K562 (cell line): Measurements from ENCODE around the gene ASXL2. TPM values are rescaled to one million over a fixed set of nuclear protein-coding genes. Genes with fewer than 3 reads are reported as not detected.
A peak's percentile ranks its signal among the peaks of the same experiment; 100 is the strongest.

ENCODE experiments used
- BRD4 ChIP-seq: fragments of 200-600 bp; sonication (generic); IDR thresholded peaks from 2 replicates; pipeline ENCODE4 v1.6.1; 2017; ENCODE audit warnings: inconsistent platforms
- CC2D1A ChIP-seq: fragments of 450-650 bp; IDR thresholded peaks from 2 replicates; pipeline ENCODE4 v1.6.1; 2017; ENCODE audit warnings: mild to moderate bottlenecking
- CHD4 ChIP-seq: fragments of 200-600 bp; sonication (generic); IDR thresholded peaks from 3 replicates; pipeline ENCODE4 v1.6.1; 2012; ENCODE audit warnings: low read depth, mild to moderate bottlenecking, mixed read lengths, low read length, inconsistent platforms; ENCODE audit not compliant: insufficient read depth, insufficient replicate concordance, poor library complexity, severe bottlenecking
- ESRRA ChIP-seq: fragments of 450-650 bp; IDR thresholded peaks from 2 replicates; pipeline ENCODE4 v1.6.1; 2014; ENCODE audit warnings: low read depth, mild to moderate bottlenecking, moderate library complexity, borderline replicate concordance
- ETV6 ChIP-seq, 3 experiments: fragments of 150-350 bp in 1 of 3; sonication (generic) in 1 of 3; formaldehyde crosslinking in 1 of 3; IDR thresholded peaks; 2 replicates each; pipeline versions ENCODE4 v1.6.1 to v1.8.0; 2014 to 2022; ENCODE audit warnings: borderline replicate concordance in 2 of 3, low read depth in 2 of 3, antibody characterized with exemption in 1 of 3, low read length in 1 of 3, mild to moderate bottlenecking in 1 of 3, missing genetic modification reagents in 1 of 3
- HDAC6 ChIP-seq: IDR thresholded peaks from 2 replicates; pipeline ENCODE4 v1.6.1; 2012; ENCODE audit warnings: low read depth, mild to moderate bottlenecking, control low read depth, inconsistent platforms, low read length, moderate library complexity
- HSF4 ChIP-seq: fragments of 250-450 bp; sonication (Bioruptor Pico); IDR thresholded peaks from 2 replicates; pipeline ENCODE4 v2.1.2; 2022; ENCODE audit warnings: mild to moderate bottlenecking, moderate library complexity, borderline replicate concordance
- MCM2 ChIP-seq: fragments of 450-650 bp; IDR thresholded peaks from 2 replicates; pipeline ENCODE4 v1.6.1; 2017; ENCODE audit warnings: low read depth, mild to moderate bottlenecking
- MXI1 ChIP-seq: IDR thresholded peaks from 2 replicates; pipeline ENCODE4 v1.6.1; 2011; ENCODE audit warnings: low read depth, mild to moderate bottlenecking, improper control_type of control experiment, low read length
- NCOA2 ChIP-seq, 2 experiments: fragments of 450-650 bp; IDR thresholded peaks; 2 replicates each; pipeline ENCODE4 v1.6.1; 2018; ENCODE audit warnings: mild to moderate bottlenecking in 2 of 2, moderate library complexity in 1 of 2; ENCODE audit not compliant: partially characterized antibody in 2 of 2
- NR2C2 ChIP-seq, 2 experiments: fragments of 200-800 bp in 1 of 2; sonication (Bioruptor generic) in 1 of 2; sonication (generic) in 1 of 2; formaldehyde crosslinking in 1 of 2; IDR thresholded peaks; 2 replicates each; pipeline versions ENCODE4 v1.6.1 to v1.8.0; 2016 to 2022; ENCODE audit warnings: mild to moderate bottlenecking in 1 of 2, missing compliant biosample characterization in 1 of 2, missing genetic modification characterization in 1 of 2, missing genetic modification reagents in 1 of 2
- PTBP1 ChIP-seq: fragments of 200-400 bp; formaldehyde crosslinking; IDR thresholded peaks from 2 replicates; pipeline ENCODE4 v1.6.1; 2017; ENCODE audit warnings: low read depth, low read length
- RAD21 ChIP-seq, 2 experiments: fragments of 250-450 bp in 1 of 2; fragments of 450-650 bp in 1 of 2; sonication (Bioruptor Pico) in 1 of 2; formaldehyde crosslinking in 1 of 2; IDR thresholded peaks in 1 of 2; conservative IDR thresholded peaks in 1 of 2; 2 replicates each; pipeline versions ENCODE4 v1.4.0 to v1.8.0; 2020 to 2022; ENCODE audit warnings: mild to moderate bottlenecking in 2 of 2, moderate library complexity in 1 of 2
- RNF2 ChIP-seq: sonication (generic); IDR thresholded peaks from 2 replicates; pipeline ENCODE4 v1.6.1; 2016
- SMAD1 ChIP-seq: fragments of 150-350 bp; IDR thresholded peaks from 2 replicates; pipeline ENCODE4 v1.6.1; 2014; ENCODE audit warnings: low read length, low read depth; ENCODE audit not compliant: partially characterized antibody
- SRSF9 ChIP-seq: fragments of 200-400 bp; formaldehyde crosslinking; IDR thresholded peaks from 2 replicates; pipeline ENCODE4 v1.6.1; 2017; ENCODE audit warnings: low read depth, low read length, borderline replicate concordance
- TAF15 ChIP-seq: fragments of 200-400 bp; formaldehyde crosslinking; IDR thresholded peaks from 2 replicates; pipeline ENCODE4 v1.6.1; 2017; ENCODE audit warnings: mild to moderate bottlenecking, low read depth, low read length, moderate library complexity
- ZC3H4 ChIP-seq: sonication (generic); formaldehyde crosslinking; IDR thresholded peaks from 2 replicates; pipeline ENCODE4 v1.9.0; 2021; ENCODE audit warnings: missing genetic modification reagents, borderline replicate concordance
- ZKSCAN8 ChIP-seq: fragments of 200-800 bp; sonication (Bioruptor generic); IDR thresholded peaks from 2 replicates; pipeline ENCODE4 v1.6.1; 2016; ENCODE audit warnings: missing genetic modification characterization, missing compliant biosample characterization
- ZNF253 ChIP-seq: fragments of 250-450 bp; sonication (Bioruptor Pico); conservative IDR thresholded peaks from 2 replicates; pipeline ENCODE4 v1.6.1; 2021; ENCODE audit warnings: mild to moderate bottlenecking
- polyA plus RNA-seq, 8 experiments: library from polyadenylated mRNA; depleted of rRNA in 4 of 8; stranded (reverse) in 5 of 8; unstranded in 3 of 8; fragments of >200 nt; fragmentation: Nextera tagmentation in 2 of 8; fragmentation: Illumina TruSeq in 1 of 8; extraction: Ambion mirVana in 2 of 8; extraction: Trizol in 1 of 8; gene quantifications; 2 replicates each; pipeline versions ENCODE4 v1.2.1 to v1.2.3, GENCODE V29; 2011 to 2014; ENCODE audit warnings: inconsistent platforms in 1 of 8, missing spikeins in 1 of 8
- total RNA-seq, 7 experiments: library from RNA; depleted of rRNA in 6 of 7; stranded (reverse); fragments of >200 nt in 6 of 7; fragmentation: Illumina TruSeq in 2 of 7; extraction: Trizol in 2 of 7; gene quantifications; 2 replicates each; pipeline versions ENCODE4 v1.2.1 to v1.2.3, GENCODE V29; 2011 to 2021; ENCODE audit warnings: low replicate concordance in 1 of 7
- TF ChIP-seq, protein P1 (sequence below): fragments of 250-450 bp; sonication (Bioruptor Pico); IDR thresholded peaks from 2 replicates; pipeline ENCODE4 v1.5.0; 2020; ENCODE audit warnings: mild to moderate bottlenecking
- TF ChIP-seq, protein P2 (sequence below): fragments of 450-650 bp; IDR thresholded peaks from 2 replicates; pipeline ENCODE4 v1.6.1; 2017; ENCODE audit warnings: antibody characterized with exemption, mild to moderate bottlenecking

Gene ASXL2
- total and polyA plus RNA-seq, 9 of the 15 experiments (the other 6 are each of a cell fraction or from before 2014, with no cell fraction given): 2.2 to 25.9 (median 9.0) TPM

DNA sequence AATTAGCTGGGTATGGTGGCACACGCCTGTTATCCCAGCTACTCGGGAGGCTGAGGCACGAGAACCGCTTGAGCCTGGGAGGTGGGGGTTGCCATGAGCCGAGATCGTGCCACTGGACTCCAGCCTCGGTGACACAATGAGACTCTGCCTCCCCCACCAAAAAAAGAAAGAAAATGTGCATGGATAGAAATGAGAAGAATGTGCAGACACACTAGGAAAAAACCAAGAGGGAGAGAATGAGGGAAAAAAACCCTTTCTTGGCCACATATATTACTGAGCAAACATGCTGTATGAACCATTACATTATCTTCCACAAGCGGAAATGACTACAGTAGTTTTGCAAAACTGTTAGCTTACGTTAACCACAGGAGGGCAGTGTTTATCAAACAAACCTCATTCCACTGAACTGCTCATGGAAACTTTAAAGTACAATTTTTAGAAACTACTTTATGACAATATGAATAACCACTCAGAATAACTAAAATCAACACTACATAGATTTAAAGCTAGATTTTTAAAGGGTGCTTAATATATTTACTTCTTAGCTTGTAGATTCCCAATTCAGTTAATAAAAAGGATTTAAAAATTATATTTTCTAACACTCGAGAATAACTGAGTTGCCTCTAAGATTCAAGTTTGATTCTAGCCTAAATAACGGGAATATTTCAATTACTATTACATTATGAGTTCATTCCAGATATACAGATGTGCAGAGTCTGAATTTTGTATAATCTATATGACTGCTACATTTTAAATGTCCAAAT lies 26.4 kb downstream of the ASXL2 start (continued):
- TF ChIP-seq ESRRA (peak; percentile 74; the same call in 1 of the 2 replicates), CHD4 (peak; percentile 48), ZNF253 (no peak), RNF2 (peak; percentile 59), TAF15 (no peak), NCOA2 (IDR thresholded peaks at IDR 0.05; ENCODE audit: partially characterized antibody in 2 of 2) (no peak), NR2C2 (CRISPR knock-in tag; IDR thresholded peaks at IDR 0.05) (no peak), NR2C2 (tag; IDR thresholded peaks at IDR 0.05) (no peak), PTBP1 (no peak), CC2D1A (0 out of 2 replicates have a peak, but pooled peaks have one; percentile 32), BRD4 (no peak), ETV6 (IDR thresholded peaks at IDR 0.05; ENCODE audit: borderline replicate concordance in 1 of 2, low read depth in 2 of 2, low read length in 1 of 2) (no peak), ETV6 (CRISPR knock-in tag; IDR thresholded peaks at IDR 0.05; ENCODE audit: borderline replicate concordance) (no peak), SMAD1 (no peak), ZC3H4 (CRISPR knock-in tag) (no peak), MCM2 (no peak), RAD21 (CRISPR knock-in tag; conservative IDR thresholded peaks at IDR 0.05 in 1 of 2, IDR thresholded peaks at IDR 0.05 in 1 of 2) (peak; percentile 85 to 89), SRSF9 (no peak), MXI1 (no peak), HDAC6 (no peak), ZKSCAN8 (CRISPR knock-in tag) (no peak), HSF4 (CRISPR knock-in tag) (0 out of 2 replicates have a peak, but pooled peaks have one; percentile 42)
- TF ChIP-seq, protein P1, sequence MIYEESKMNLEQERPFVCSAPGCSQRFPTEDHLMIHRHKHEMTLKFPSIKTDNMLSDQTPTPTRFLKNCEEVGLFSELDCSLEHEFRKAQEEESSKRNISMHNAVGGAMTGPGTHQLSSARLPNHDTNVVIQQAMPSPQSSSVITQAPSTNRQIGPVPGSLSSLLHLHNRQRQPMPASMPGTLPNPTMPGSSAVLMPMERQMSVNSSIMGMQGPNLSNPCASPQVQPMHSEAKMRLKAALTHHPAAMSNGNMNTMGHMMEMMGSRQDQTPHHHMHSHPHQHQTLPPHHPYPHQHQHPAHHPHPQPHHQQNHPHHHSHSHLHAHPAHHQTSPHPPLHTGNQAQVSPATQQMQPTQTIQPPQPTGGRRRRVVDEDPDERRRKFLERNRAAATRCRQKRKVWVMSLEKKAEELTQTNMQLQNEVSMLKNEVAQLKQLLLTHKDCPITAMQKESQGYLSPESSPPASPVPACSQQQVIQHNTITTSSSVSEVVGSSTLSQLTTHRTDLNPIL (CRISPR knock-in tag): no peak
- TF ChIP-seq, protein P2, sequence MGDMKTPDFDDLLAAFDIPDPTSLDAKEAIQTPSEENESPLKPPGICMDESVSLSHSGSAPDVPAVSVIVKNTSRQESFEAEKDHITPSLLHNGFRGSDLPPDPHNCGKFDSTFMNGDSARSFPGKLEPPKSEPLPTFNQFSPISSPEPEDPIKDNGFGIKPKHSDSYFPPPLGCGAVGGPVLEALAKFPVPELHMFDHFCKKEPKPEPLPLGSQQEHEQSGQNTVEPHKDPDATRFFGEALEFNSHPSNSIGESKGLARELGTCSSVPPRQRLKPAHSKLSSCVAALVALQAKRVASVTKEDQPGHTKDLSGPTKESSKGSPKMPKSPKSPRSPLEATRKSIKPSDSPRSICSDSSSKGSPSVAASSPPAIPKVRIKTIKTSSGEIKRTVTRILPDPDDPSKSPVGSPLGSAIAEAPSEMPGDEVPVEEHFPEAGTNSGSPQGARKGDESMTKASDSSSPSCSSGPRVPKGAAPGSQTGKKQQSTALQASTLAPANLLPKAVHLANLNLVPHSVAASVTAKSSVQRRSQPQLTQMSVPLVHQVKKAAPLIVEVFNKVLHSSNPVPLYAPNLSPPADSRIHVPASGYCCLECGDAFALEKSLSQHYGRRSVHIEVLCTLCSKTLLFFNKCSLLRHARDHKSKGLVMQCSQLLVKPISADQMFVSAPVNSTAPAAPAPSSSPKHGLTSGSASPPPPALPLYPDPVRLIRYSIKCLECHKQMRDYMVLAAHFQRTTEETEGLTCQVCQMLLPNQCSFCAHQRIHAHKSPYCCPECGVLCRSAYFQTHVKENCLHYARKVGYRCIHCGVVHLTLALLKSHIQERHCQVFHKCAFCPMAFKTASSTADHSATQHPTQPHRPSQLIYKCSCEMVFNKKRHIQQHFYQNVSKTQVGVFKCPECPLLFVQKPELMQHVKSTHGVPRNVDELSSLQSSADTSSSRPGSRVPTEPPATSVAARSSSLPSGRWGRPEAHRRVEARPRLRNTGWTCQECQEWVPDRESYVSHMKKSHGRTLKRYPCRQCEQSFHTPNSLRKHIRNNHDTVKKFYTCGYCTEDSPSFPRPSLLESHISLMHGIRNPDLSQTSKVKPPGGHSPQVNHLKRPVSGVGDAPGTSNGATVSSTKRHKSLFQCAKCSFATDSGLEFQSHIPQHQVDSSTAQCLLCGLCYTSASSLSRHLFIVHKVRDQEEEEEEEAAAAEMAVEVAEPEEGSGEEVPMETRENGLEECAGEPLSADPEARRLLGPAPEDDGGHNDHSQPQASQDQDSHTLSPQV: peak; percentile 94
